GM23338 (cell line): ENCODE data around the gene ERBB4. TPM values are rescaled to one million over a fixed set of nuclear protein-coding genes. Genes with fewer than 3 reads are reported as not detected.

Experiments
- ATAC-seq: fragments of 200-7000 bp; cut with Tn5 transposase; 3 replicates; pipeline ENCODE4 v1.9.1; 2020
- DNase-seq: peaks from one replicate; pipeline ENCODE4 v3.0.0-alpha.2; 2015; ENCODE audit warnings: low spot score
- H2AFZ ChIP-seq: fragments of 200-600 bp; sonication (generic); 2 replicates; pipeline ENCODE4 v1.8.0; 2016; ENCODE audit warnings: antibody characterized with exemption, mild to moderate bottlenecking, moderate library complexity
- H3F3A ChIP-seq: fragments of 200-600 bp; sonication (generic); replicated peaks from 2 replicates; pipeline ENCODE4 v1.8.0; 2017; ENCODE audit warnings: antibody characterized with exemption, mixed run types, low read depth
- H3K27ac ChIP-seq: fragments of 200-600 bp; sonication (generic); 2 replicates; pipeline ENCODE4 v1.6.1; 2016; ENCODE audit warnings: low read depth
- H3K27me3 ChIP-seq: fragments of 200-600 bp; sonication (generic); 2 replicates; pipeline ENCODE4 v1.8.0; 2016; ENCODE audit warnings: mild to moderate bottlenecking, mixed run types, moderate library complexity; ENCODE audit not compliant: insufficient read depth
- H3K36me3 ChIP-seq: fragments of 200-600 bp; sonication (generic); 2 replicates; pipeline ENCODE4 v1.8.0; 2016; ENCODE audit warnings: mild to moderate bottlenecking; ENCODE audit not compliant: insufficient read depth
- H3K4me1 ChIP-seq: fragments of 200-600 bp; sonication (generic); 2 replicates; pipeline ENCODE4 v1.8.0; 2016; ENCODE audit warnings: mild to moderate bottlenecking, moderate library complexity; ENCODE audit not compliant: insufficient read depth
- H3K4me2 ChIP-seq: fragments of 200-600 bp; sonication (generic); 2 replicates; pipeline ENCODE4 v1.7.1; 2017; ENCODE audit warnings: mixed run types
- H3K4me3 ChIP-seq: fragments of 200-600 bp; sonication (generic); 2 replicates; pipeline ENCODE4 v1.6.1; 2016; ENCODE audit warnings: mixed run types
- H3K79me2 ChIP-seq: fragments of 200-600 bp; sonication (generic); replicated peaks from 2 replicates; pipeline ENCODE4 v1.8.0; 2017; ENCODE audit warnings: mild to moderate bottlenecking; ENCODE audit not compliant: insufficient read depth
- H3K9me2 ChIP-seq: fragments of 200-600 bp; sonication (generic); 2 replicates; pipeline ENCODE4 v1.8.0; 2017; ENCODE audit not compliant: insufficient read depth
- H4K20me1 ChIP-seq: fragments of 200-600 bp; sonication (generic); replicated peaks from 2 replicates; pipeline ENCODE4 v1.8.0; 2017; ENCODE audit warnings: mild to moderate bottlenecking; ENCODE audit not compliant: insufficient read depth
- H3K27ac Mint-ChIP-seq: 2 replicates; pipeline ENCODE4 v1.8.0; 2020; ENCODE audit warnings: inconsistent platforms, mild to moderate bottlenecking, moderate library complexity, mixed read lengths
- H3K27me3 Mint-ChIP-seq: 3 replicates; pipeline ENCODE4 v1.8.0; 2022; ENCODE audit warnings: low read depth, mild to moderate bottlenecking, moderate library complexity, mixed read lengths, inconsistent platforms; ENCODE audit not compliant: insufficient read depth, poor library complexity
- H3K36me3 Mint-ChIP-seq: 3 replicates; pipeline ENCODE4 v1.8.0; 2021; ENCODE audit warnings: low read depth, mild to moderate bottlenecking, inconsistent platforms, moderate library complexity, mixed read lengths
- H3K4me1 Mint-ChIP-seq: 3 replicates; pipeline ENCODE4 v1.8.0; 2020; ENCODE audit warnings: mild to moderate bottlenecking, inconsistent platforms, mixed read lengths
- H3K4me3 Mint-ChIP-seq: 3 replicates; pipeline ENCODE4 v1.8.0; 2021; ENCODE audit warnings: moderate library complexity, mild to moderate bottlenecking, inconsistent platforms, mixed read lengths
- H3K9me3 Mint-ChIP-seq: 3 replicates; pipeline ENCODE4 v1.8.0; 2020; ENCODE audit warnings: moderate library complexity, mild to moderate bottlenecking, inconsistent platforms, mixed read lengths
- CREB1 ChIP-seq: fragments of 250-450 bp; sonication (Bioruptor Pico); IDR thresholded peaks from 2 replicates; pipeline ENCODE4 v1.5.0; 2020; ENCODE audit warnings: low read depth, mild to moderate bottlenecking, moderate library complexity
- EZH2phosphoT487 ChIP-seq: fragments of 200-600 bp; sonication (generic); IDR thresholded peaks from one replicate; pipeline ENCODE4 v1.8.1; 2018; ENCODE audit warnings: antibody characterized with exemption; ENCODE audit not compliant: unreplicated experiment
- JUNB ChIP-seq: IDR thresholded peaks from one replicate; pipeline ENCODE4 v1.6.1; 2016; ENCODE audit warnings: antibody characterized with exemption; ENCODE audit not compliant: unreplicated experiment
- NANOG ChIP-seq: IDR thresholded peaks from 2 replicates; pipeline ENCODE4 v1.6.1; 2016; ENCODE audit warnings: antibody characterized with exemption, borderline replicate concordance
- POLR2AphosphoS5 ChIP-seq: IDR thresholded peaks from 2 replicates; pipeline ENCODE4 v1.6.1; 2016; ENCODE audit warnings: antibody characterized with exemption, low read depth
- STAT1 ChIP-seq: IDR thresholded peaks from one replicate; pipeline ENCODE4 v1.6.1; 2016; ENCODE audit warnings: antibody characterized with exemption; ENCODE audit not compliant: unreplicated experiment
- ZNF114 ChIP-seq: fragments of 250-450 bp; sonication (Bioruptor Pico); IDR thresholded peaks from 2 replicates; pipeline ENCODE4 v1.5.0; 2020; ENCODE audit warnings: mild to moderate bottlenecking, moderate library complexity
- ZNF331 ChIP-seq: fragments of 250-450 bp; sonication (Bioruptor Pico); IDR thresholded peaks from 2 replicates; pipeline ENCODE4 v1.5.0; 2020; ENCODE audit warnings: low read depth, mild to moderate bottlenecking, moderate library complexity
- polyA plus RNA-seq: library from polyadenylated mRNA; unstranded; fragments of >200 nt; fragmentation: Nextera tagmentation; extraction: Ambion mirVana; gene quantifications from 2 replicates; pipeline ENCODE4 v1.2.1, GENCODE V29; 2016
- total RNA-seq: library from RNA; depleted of rRNA; stranded (reverse); fragments of >200 nt; shearing (Covaris generic); gene quantifications from 2 replicates; pipeline ENCODE4 v1.2.3, GENCODE V29; 2014
- TF ChIP-seq, protein P1 (sequence below): IDR thresholded peaks from one replicate; pipeline ENCODE4 v1.6.1; 2018; ENCODE audit warnings: antibody characterized with exemption; ENCODE audit not compliant: unreplicated experiment
- TF ChIP-seq, protein P2 (sequence below): IDR thresholded peaks from 2 replicates; pipeline ENCODE4 v1.6.1; 2016; ENCODE audit warnings: antibody characterized with exemption
- TF ChIP-seq, protein P3 (sequence below), 2 experiments: fragments of 200-600 bp in 1 of 2; sonication (generic) in 1 of 2; conservative IDR thresholded peaks; 2 replicates each; pipeline versions ENCODE4 v1.5.1 to v1.6.1; 2016 to 2017; ENCODE audit warnings: antibody characterized with exemption in 2 of 2, low read depth in 2 of 2, mild to moderate bottlenecking in 2 of 2, moderate library complexity in 1 of 2

ERBB4 gene
- total and polyA plus RNA-seq, 2 experiments from 2014 or later, result 0.73 to 1.1 TPM

DNA sequence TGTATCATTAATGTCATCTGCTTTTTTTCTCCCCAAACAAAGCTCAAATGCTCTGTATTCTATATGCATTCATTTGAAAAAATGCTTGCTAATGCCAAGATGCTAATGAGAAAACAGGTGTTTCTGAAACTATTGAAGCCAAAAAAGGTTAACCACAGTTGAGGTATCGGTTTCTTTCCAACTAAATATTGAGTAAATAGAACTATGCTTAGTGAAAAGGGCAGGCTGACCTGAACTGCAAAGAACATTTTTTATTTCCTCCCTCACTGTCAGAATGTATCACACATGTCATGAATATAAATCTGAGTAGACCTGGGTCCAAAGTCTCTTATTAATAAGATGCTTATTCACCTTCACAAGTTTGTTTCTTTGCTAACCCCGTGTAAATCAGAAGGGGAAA, 1115.6 kb downstream of the ERBB4 start (continued):
- TF ChIP-seq, protein P1, sequence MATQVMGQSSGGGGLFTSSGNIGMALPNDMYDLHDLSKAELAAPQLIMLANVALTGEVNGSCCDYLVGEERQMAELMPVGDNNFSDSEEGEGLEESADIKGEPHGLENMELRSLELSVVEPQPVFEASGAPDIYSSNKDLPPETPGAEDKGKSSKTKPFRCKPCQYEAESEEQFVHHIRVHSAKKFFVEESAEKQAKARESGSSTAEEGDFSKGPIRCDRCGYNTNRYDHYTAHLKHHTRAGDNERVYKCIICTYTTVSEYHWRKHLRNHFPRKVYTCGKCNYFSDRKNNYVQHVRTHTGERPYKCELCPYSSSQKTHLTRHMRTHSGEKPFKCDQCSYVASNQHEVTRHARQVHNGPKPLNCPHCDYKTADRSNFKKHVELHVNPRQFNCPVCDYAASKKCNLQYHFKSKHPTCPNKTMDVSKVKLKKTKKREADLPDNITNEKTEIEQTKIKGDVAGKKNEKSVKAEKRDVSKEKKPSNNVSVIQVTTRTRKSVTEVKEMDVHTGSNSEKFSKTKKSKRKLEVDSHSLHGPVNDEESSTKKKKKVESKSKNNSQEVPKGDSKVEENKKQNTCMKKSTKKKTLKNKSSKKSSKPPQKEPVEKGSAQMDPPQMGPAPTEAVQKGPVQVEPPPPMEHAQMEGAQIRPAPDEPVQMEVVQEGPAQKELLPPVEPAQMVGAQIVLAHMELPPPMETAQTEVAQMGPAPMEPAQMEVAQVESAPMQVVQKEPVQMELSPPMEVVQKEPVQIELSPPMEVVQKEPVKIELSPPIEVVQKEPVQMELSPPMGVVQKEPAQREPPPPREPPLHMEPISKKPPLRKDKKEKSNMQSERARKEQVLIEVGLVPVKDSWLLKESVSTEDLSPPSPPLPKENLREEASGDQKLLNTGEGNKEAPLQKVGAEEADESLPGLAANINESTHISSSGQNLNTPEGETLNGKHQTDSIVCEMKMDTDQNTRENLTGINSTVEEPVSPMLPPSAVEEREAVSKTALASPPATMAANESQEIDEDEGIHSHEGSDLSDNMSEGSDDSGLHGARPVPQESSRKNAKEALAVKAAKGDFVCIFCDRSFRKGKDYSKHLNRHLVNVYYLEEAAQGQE, result no peak
- TF ChIP-seq, protein P2, sequence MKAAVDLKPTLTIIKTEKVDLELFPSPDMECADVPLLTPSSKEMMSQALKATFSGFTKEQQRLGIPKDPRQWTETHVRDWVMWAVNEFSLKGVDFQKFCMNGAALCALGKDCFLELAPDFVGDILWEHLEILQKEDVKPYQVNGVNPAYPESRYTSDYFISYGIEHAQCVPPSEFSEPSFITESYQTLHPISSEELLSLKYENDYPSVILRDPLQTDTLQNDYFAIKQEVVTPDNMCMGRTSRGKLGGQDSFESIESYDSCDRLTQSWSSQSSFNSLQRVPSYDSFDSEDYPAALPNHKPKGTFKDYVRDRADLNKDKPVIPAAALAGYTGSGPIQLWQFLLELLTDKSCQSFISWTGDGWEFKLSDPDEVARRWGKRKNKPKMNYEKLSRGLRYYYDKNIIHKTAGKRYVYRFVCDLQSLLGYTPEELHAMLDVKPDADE, result no peak
- TF ChIP-seq ZNF114 (CRISPR knock-in tag) (no peak), POLR2AphosphoS5 (no peak), ZNF331 (CRISPR knock-in tag) (no peak), STAT1 (no peak), CREB1 (CRISPR knock-in tag) (no peak)
- TF ChIP-seq, protein P3, sequence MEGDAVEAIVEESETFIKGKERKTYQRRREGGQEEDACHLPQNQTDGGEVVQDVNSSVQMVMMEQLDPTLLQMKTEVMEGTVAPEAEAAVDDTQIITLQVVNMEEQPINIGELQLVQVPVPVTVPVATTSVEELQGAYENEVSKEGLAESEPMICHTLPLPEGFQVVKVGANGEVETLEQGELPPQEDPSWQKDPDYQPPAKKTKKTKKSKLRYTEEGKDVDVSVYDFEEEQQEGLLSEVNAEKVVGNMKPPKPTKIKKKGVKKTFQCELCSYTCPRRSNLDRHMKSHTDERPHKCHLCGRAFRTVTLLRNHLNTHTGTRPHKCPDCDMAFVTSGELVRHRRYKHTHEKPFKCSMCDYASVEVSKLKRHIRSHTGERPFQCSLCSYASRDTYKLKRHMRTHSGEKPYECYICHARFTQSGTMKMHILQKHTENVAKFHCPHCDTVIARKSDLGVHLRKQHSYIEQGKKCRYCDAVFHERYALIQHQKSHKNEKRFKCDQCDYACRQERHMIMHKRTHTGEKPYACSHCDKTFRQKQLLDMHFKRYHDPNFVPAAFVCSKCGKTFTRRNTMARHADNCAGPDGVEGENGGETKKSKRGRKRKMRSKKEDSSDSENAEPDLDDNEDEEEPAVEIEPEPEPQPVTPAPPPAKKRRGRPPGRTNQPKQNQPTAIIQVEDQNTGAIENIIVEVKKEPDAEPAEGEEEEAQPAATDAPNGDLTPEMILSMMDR (conservative IDR thresholded peaks at IDR 0.05; ENCODE audit: low read depth in 2 of 2), result no peak

DNA sequence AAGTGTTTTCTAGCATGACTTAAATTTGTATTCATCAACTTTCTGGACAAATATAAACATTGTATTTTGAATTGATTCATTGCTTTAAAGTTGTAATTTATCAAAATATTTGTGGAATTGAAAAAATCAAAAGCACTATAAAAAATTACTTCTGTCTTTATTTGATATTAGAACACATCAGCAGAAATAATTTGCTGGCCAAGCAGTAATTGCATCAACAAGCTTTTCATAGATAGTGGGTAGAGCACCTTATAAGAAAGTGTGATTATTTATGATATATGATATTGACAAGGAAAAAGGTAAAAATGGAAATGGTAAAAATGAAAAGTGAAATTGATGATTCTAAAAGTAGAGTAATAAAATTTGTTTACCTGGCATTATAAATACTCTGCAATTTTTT, 1121.1 kb downstream of the ERBB4 start:
- H3K36me3 Mint-ChIP-seq, result peaks cover 6% of the 10 kb centered on the region; the same call in 1 of the 3 replicates
- TF ChIP-seq CREB1 (CRISPR knock-in tag) (no peak), EZH2phosphoT487 (no peak), JUNB (no peak), POLR2AphosphoS5 (no peak), STAT1 (no peak), NANOG (no peak)
- TF ChIP-seq, protein P1, result no peak

More for the DNA sequence above, 1121.1 kb downstream of the ERBB4 start:
- no peak overlapping the region for H2AFZ ChIP-seq
- H3K27ac ChIP-seq, result no peak overlapping the region
- H3K4me2 ChIP-seq, result no peak overlapping the region
- no peaks in the 10 kb centered on the region for H3F3A ChIP-seq
- Mint-ChIP-seq H3K9me3 (peaks cover 9% of the 10 kb centered on the region; the same call in 1 of the 3 replicates), H3K27me3 (peaks cover 5% of the 10 kb centered on the region), H3K4me1 (no peaks in the 10 kb centered on the region), H3K4me3 (no peak overlapping the region), H3K27ac (no peak overlapping the region)
- no peak overlapping the region for H3K4me3 ChIP-seq
- no peaks in the 10 kb centered on the region for H4K20me1 ChIP-seq
- ATAC-seq (no peak), DNase-seq (no peak)
- no peaks in the 10 kb centered on the region for H3K27me3 ChIP-seq
- H3K9me2 ChIP-seq, result no peaks in the 10 kb centered on the region; the same call in 1 of the 2 replicates
- no peaks in the 10 kb centered on the region for H3K4me1 ChIP-seq
- peaks cover 3% of the 10 kb centered on the region for H3K36me3 ChIP-seq
- no peaks in the 10 kb centered on the region for H3K79me2 ChIP-seq
